H1 (cell line): Measurements from ENCODE around the gene IL1RAPL1. TPM values are rescaled to one million over a fixed set of nuclear protein-coding genes. Genes with fewer than 3 reads are reported as not detected.

ENCODE experiments used
- SP4 ChIP-seq: IDR thresholded peaks from 2 replicates; pipeline ENCODE4 v1.6.1; 2012; ENCODE audit warnings: low read length, inconsistent platforms
- polyA plus RNA-seq, 7 experiments: library from polyadenylated mRNA; depleted of rRNA in 3 of 7; stranded (reverse) in 5 of 7; unstranded in 2 of 7; fragments of >200 nt in 5 of 7; fragments of 200-250 nt in 2 of 7; gene quantifications; 1 replicate in 5 of 7; 2 replicates in 1 of 7; 4 replicates in 1 of 7; pipeline versions ENCODE4 v1.2.1 to v1.2.3, GENCODE V29; 2011 to 2013; ENCODE audit warnings: missing spikeins in 2 of 7, mixed read lengths in 2 of 7
- total RNA-seq: library from RNA; stranded (reverse); fragmentation: NEBNext Ultra II Directional; extraction: Animal tissue kit (Norgen Biotek cat#: 25700); gene quantifications from 2 replicates; pipeline ENCODE4 v1.2.1, GENCODE V29; 2021
- TF ChIP-seq, protein P1 (sequence below): IDR thresholded peaks from 2 replicates; pipeline ENCODE4 v1.6.1; 2012; ENCODE audit warnings: inconsistent platforms

The IL1RAPL1 gene
- total and polyA plus RNA-seq, 2 of the 8 experiments (the other 6 are each of a cell fraction or from before 2014, with no cell fraction given), result 0.11 to 0.35 TPM

DNA sequence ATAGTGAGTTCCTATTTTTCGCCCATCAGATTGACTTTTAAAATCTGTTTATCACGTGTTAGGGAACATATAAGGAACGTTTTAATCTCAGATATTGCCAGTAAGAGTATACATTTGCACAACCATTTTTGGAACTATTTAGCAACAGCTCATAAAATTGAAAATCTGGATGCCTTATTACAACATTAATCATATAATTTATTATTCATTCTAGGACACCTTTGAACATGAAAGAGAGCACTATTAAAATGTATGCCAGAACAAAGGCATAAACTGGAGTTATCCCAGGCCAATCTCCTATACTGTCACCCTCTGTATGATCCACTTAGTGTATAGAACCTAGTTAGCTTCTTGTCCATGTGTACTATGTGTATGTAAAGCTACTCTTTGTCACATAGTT is 1049.1 kb downstream of the IL1RAPL1 start (continued):
- TF ChIP-seq, protein P1, sequence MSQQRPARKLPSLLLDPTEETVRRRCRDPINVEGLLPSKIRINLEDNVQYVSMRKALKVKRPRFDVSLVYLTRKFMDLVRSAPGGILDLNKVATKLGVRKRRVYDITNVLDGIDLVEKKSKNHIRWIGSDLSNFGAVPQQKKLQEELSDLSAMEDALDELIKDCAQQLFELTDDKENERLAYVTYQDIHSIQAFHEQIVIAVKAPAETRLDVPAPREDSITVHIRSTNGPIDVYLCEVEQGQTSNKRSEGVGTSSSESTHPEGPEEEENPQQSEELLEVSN, result no peak
- no peak for TF ChIP-seq SP4
